GM12875 (cell line): Measurements from ENCODE around the gene IGF1.

Experiments
- H3K4me3 ChIP-seq: one replicate; pipeline ENCODE4 v1.5.1; 2011; ENCODE audit warnings: low read depth, low read length, control low read depth
- TF ChIP-seq, protein P1 (sequence below): IDR thresholded peaks from 2 replicates; pipeline ENCODE4 v1.5.1; 2011; ENCODE audit warnings: low read depth, mild to moderate bottlenecking, control low read depth, inconsistent platforms, low read length, moderate library complexity, borderline replicate concordance; ENCODE audit not compliant: insufficient read depth

The IGF1 gene

DNA sequence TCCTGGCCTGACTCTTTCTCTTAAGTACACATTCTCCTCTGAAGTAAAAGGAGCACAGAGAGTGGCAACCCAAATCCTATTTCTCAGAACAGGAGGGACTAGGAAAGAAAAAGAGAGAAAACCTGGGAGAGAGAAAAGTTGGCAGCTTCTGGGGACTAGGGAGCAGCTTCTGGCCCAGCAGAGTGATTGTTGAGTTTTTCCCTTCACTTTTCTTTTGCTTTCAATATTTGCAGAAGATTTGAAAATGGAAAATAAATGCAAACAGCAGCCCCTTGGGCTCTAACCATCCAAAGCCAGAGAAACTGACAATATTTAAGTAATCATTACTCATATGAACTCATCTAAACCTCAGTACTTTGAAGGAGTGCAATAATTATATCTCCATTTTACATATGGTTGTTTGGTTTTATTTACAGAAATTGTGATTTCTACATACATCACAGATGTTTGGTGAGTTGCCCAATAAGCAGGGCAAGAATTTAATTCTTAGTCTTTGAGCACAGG is 28.8 kb upstream of the IGF1 start:
- TF ChIP-seq, protein P1, sequence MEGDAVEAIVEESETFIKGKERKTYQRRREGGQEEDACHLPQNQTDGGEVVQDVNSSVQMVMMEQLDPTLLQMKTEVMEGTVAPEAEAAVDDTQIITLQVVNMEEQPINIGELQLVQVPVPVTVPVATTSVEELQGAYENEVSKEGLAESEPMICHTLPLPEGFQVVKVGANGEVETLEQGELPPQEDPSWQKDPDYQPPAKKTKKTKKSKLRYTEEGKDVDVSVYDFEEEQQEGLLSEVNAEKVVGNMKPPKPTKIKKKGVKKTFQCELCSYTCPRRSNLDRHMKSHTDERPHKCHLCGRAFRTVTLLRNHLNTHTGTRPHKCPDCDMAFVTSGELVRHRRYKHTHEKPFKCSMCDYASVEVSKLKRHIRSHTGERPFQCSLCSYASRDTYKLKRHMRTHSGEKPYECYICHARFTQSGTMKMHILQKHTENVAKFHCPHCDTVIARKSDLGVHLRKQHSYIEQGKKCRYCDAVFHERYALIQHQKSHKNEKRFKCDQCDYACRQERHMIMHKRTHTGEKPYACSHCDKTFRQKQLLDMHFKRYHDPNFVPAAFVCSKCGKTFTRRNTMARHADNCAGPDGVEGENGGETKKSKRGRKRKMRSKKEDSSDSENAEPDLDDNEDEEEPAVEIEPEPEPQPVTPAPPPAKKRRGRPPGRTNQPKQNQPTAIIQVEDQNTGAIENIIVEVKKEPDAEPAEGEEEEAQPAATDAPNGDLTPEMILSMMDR = no peak
- H3K4me3 ChIP-seq = no peak overlapping the region

DNA sequence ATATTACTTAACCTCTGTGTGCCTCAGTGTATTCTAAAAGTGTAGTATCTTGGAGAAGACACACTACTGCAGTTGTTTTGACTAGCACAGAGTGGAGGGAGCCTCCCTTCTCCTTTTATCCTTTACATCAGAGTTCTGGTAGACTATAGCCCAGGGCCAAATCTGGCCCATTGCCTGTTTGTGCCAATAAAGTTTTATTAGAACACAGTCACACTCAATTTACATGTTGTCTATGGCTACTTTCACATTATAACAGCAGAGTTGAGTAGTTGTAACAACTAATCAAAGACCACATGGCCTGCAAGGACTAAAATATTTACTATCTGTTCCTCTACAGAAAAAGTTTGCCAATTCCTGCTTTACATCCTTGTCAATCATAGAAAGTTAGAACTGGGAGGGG is 27.7 kb upstream of the IGF1 start:
- H3K4me3 ChIP-seq = no peak overlapping the region
- TF ChIP-seq, protein P1 = no peak

DNA sequence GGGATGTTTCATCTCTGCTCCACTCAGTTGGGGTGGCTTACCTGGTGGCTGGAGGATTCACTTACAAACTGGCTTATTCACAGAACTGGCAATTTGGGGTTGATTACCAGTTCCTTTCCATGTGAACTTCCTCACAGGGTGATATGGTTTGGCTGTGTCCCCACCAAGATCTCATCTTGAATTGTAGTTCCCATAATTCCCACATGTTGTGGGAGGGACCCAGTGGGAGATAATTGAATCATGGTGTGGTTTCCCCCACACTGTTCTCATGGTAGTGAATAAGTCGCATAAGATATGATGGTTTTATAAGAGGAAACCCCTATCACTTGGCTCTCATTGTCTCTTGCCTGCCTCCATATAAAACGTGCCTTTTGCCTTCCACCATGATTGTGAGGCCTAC is 26.9 kb upstream of the IGF1 start:
- H3K4me3 ChIP-seq = no peak overlapping the region
- TF ChIP-seq, protein P1 = no peak

DNA sequence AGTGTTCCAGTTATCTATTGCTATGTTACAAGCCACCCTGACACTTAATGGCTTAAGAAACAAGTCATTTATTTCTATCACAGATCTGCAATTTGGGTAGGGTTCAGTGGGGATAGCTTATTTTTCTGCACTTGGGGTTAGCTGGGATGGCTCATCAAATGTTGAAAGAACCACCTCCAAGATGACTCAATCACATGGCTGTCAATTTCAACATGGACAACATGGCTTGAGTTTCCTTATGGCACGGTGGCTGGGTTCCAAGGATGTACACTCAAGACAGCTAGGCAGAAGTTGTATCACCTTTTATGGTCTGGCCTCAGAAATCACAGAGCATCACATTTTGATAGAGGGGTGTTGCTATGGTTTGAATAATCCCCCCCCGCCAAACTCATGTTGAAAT is 24.5 kb upstream of the IGF1 start:
- TF ChIP-seq, protein P1 = no peak
- H3K4me3 ChIP-seq = no peak overlapping the region

DNA sequence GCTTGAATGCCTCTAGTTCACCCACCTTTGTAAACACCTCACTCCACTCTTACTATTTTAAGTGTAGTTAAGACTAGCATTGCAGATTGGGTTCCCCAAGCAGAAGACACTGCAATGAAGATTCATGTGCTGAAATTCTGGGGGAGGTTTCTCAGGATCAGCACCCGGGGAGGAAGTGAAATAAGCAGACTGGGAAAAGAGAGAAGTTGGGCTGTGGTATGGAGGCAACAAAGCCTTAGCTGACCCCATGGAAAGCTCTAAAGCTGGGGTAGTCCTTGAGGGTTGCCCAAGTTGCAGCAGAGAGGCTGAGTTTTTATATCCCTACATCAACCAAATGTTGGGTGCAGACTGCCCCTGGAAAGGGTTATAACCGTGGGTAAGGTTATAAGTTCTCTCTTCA is 23.9 kb upstream of the IGF1 start:
- TF ChIP-seq, protein P1 = no peak
- H3K4me3 ChIP-seq = no peak overlapping the region

DNA sequence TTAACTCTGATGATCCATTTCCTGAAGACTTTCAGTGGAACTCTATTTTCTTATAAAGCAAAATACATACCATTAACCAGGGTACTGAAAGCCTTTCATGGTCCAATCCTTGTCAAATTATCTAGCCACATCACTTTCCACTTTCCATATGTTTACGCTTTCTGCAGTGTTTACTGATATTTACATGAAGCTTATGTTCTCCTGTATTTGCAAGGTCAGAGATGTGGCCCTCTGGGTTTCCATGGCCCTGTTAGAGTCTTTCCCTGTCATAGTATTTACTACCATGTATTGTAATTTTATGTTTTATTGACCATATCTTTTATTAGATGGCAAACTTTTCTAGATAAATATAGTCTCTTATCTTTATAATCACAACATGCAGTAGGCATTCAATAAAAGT is 23.5 kb upstream of the IGF1 start:
- H3K4me3 ChIP-seq = no peak overlapping the region
- TF ChIP-seq, protein P1 = no peak

DNA sequence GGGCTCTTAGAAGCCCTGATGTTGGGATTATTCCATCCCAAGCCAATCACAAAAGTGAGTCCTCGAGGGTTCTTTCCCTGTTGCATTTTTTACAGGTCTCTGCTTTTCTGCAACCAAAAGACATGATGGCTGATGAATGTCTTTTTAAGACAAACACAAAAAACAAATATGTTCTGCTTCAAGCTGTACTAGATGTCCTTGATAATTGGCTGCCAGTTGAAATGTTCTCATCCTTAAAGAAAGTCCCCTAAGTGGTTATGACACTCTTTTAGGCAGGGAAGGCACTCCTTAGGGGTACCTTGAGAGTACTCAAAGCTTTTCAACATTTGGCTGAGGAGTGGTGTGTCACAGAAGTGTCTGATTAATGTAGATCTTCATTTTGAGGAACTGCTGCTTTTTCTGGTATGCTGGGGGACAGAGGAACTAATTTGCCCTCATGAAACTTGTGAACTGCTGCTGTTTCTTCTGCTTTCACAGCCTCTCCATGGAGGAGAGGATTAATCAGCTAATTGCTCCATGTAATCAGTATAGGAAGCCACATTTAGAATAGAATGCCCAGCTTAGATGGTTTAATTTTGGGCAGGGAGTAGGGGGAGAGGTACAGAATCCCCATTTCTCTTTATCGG is 22.8 kb upstream of the IGF1 start:
- no peak overlapping the region for H3K4me3 ChIP-seq
- TF ChIP-seq, protein P1 = no peak
